Activated B cell treated with CpG ODN at 0.5 μM for 24 hours (primary cell): Measurements from ENCODE around the gene IFT80. TPM values are rescaled to one million over a fixed set of nuclear protein-coding genes. Genes with fewer than 3 reads are reported as not detected.

ENCODE experiments used
- ATAC-seq: fragments of 200-7000 bp; cut with Tn5 transposase; one replicate; pipeline ENCODE4 v1.10.0; 2021; ENCODE audit warnings: low read depth, mild to moderate bottlenecking, moderate library complexity
- CTCF ChIA-PET: fragments of 350-600 bp; sonication (Branson Sonifier 250); formaldehyde crosslinking; loops from one replicate; lab custom pipeline; 2021; ENCODE audit warnings: antibody characterized with exemption; lab: Charles Lee
- POLR2A ChIA-PET: fragments of 350-600 bp; sonication (Branson Sonifier 250); formaldehyde crosslinking; loops from one replicate; lab custom pipeline; 2021; ENCODE audit warnings: antibody characterized with exemption; lab: Charles Lee
- DNase-seq: peaks from one replicate; pipeline ENCODE4 v3.0.0; 2022
- H3K27ac Mint-ChIP-seq: one replicate; pipeline ENCODE4 v1.8.0; 2020; ENCODE audit warnings: mixed read lengths
- H3K27me3 Mint-ChIP-seq: one replicate; pipeline ENCODE4 v1.8.0; 2021; ENCODE audit warnings: mixed read lengths
- H3K36me3 Mint-ChIP-seq: one replicate; pipeline ENCODE4 v1.8.0; 2021; ENCODE audit warnings: low read depth, mixed read lengths
- H3K4me1 Mint-ChIP-seq: one replicate; pipeline ENCODE4 v1.8.0; 2021; ENCODE audit warnings: mixed read lengths
- H3K4me3 Mint-ChIP-seq: one replicate; pipeline ENCODE4 v1.8.0; 2020; ENCODE audit warnings: mild to moderate bottlenecking, mixed read lengths
- H3K9me3 Mint-ChIP-seq: one replicate; pipeline ENCODE4 v1.8.0; 2020; ENCODE audit warnings: mixed read lengths
- intact Hi-C: fragments of 100-400 bp; cut with micrococcal nuclease; formaldehyde crosslinking; loops from one replicate; pipeline ENCODE4 v1.15.1; 2024
- total RNA-seq: library from RNA; stranded (reverse); gene quantifications from 2 replicates; pipeline ENCODE4 v1.2.3, GENCODE V29; 2022
- TF ChIP-seq, protein P1 (sequence below): fragments of 200-600 bp; IDR thresholded peaks from one replicate; pipeline ENCODE4 v1.8.0; 2022; ENCODE audit warnings: antibody characterized with exemption, mild to moderate bottlenecking

IFT80 gene
- total RNA-seq, 1 donor from 2014 or later = 26.7 TPM

DNA sequence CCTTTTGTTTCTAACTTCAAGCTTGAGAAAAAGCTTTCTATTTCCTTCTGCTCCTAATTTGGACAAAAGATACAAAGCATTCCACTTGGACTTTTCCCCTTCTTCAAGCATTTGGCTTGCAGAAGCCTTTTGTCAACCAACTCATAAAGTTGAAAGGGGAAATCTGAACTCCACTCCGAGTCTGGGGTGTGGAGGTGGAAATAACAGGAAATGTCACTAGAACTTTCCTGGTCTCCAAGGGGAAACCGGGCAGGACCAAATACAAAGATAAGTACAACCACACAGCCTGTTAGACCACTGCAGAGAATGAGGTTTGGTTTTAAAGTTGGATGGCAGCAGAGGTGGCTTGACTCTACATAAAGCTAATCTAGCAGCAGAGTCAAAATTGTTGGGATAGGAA is 178.0 kb downstream of the IFT80 start:
- intact Hi-C loops = no loop called here
- H3K27ac Mint-ChIP-seq = no peak overlapping the region
- peaks cover 45% of the 10 kb centered on the region for H3K27me3 Mint-ChIP-seq
- no peak overlapping the region for H3K4me3 Mint-ChIP-seq
- no peaks in the 10 kb centered on the region for H3K36me3 Mint-ChIP-seq
- no peak for ATAC-seq
- no peaks in the 10 kb centered on the region for H3K9me3 Mint-ChIP-seq
- ChIA-PET POLR2A (no interaction called here), CTCF (interaction anchor here (0.6 kb wide), 1 partner anchor 174 kb away, joined by 3 read pairs; no protein-coding TSS in a partner anchor)
- TF ChIP-seq, protein P1, sequence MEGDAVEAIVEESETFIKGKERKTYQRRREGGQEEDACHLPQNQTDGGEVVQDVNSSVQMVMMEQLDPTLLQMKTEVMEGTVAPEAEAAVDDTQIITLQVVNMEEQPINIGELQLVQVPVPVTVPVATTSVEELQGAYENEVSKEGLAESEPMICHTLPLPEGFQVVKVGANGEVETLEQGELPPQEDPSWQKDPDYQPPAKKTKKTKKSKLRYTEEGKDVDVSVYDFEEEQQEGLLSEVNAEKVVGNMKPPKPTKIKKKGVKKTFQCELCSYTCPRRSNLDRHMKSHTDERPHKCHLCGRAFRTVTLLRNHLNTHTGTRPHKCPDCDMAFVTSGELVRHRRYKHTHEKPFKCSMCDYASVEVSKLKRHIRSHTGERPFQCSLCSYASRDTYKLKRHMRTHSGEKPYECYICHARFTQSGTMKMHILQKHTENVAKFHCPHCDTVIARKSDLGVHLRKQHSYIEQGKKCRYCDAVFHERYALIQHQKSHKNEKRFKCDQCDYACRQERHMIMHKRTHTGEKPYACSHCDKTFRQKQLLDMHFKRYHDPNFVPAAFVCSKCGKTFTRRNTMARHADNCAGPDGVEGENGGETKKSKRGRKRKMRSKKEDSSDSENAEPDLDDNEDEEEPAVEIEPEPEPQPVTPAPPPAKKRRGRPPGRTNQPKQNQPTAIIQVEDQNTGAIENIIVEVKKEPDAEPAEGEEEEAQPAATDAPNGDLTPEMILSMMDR = no peak
- DNase-seq = no peak
- peaks cover 14% of the 10 kb centered on the region for H3K4me1 Mint-ChIP-seq

- Mint-ChIP-seq H3K4me1 (peaks cover 13% of the 10 kb centered on the region), H3K36me3 (no peaks in the 10 kb centered on the region), H3K27ac (no peak overlapping the region), H3K4me3 (no peak overlapping the region), H3K9me3 (no peaks in the 10 kb centered on the region), H3K27me3 (peaks cover 45% of the 10 kb centered on the region)
- POLR2A ChIA-PET = no interaction called here
- no peak for ATAC-seq
- CTCF ChIA-PET = no interaction called here
- TF ChIP-seq, protein P1 = no peak
- intact Hi-C loops = no loop called here
- DNase-seq = no peak
Measured at GRCh38 chr3:160220038-160220437, 179.0 kb downstream of the IFT80 start.

- peaks cover 32% of the 10 kb centered on the region for H3K27me3 Mint-ChIP-seq
- ChIA-PET CTCF (interaction anchor here (1.2 kb wide), 1 partner anchor 9 kb away, joined by 3 read pairs; no protein-coding TSS in a partner anchor), POLR2A (no interaction called here)
- TF ChIP-seq, protein P1 = no peak
- ATAC-seq (no peak), DNase-seq (no peak)
- H3K4me1 Mint-ChIP-seq = no peaks in the 10 kb centered on the region
- intact Hi-C loops = no loop called here
- no peak overlapping the region for H3K27ac Mint-ChIP-seq
- no peaks in the 10 kb centered on the region for H3K36me3 Mint-ChIP-seq
- no peak overlapping the region for H3K4me3 Mint-ChIP-seq
- H3K9me3 Mint-ChIP-seq = no peaks in the 10 kb centered on the region
Measured at GRCh38 chr3:160218136-160218535, 180.9 kb downstream of the IFT80 start.

- intact Hi-C loops = no loop called here
Measured at GRCh38 chr3:160217675-160218074, 181.3 kb downstream of the IFT80 start.

DNA sequence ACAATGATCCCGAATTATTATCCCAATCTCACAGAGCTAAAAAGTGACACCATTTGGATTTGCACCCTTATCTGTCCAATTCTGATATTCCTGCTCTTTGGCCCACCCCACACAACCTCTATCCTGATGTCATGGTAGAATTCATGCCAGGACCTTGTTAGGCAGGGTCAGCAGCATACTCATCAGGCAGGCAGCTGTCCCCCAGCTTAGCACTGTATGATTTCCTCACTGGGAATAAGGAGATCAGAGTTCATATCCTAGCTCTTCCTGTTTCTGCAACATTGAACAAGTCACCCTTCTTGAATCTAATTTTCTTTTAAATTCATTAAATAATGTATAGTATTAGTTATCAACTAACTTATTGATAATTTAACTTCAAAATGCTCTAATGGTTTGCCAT is 185.8 kb downstream of the IFT80 start:
- POLR2A ChIA-PET = no interaction called here
- no peaks in the 10 kb centered on the region for H3K4me1 Mint-ChIP-seq
- TF ChIP-seq, protein P1 = no peak
- H3K36me3 Mint-ChIP-seq = no peaks in the 10 kb centered on the region
- no peak overlapping the region for H3K4me3 Mint-ChIP-seq
- CTCF ChIA-PET = no interaction called here
- peaks cover 13% of the 10 kb centered on the region for H3K27me3 Mint-ChIP-seq
- DNase-seq (no peak), ATAC-seq (no peak)
- intact Hi-C loops = no loop called here
- H3K9me3 Mint-ChIP-seq = no peaks in the 10 kb centered on the region
- H3K27ac Mint-ChIP-seq = no peak overlapping the region

More at GRCh38 chr3:160217675-160218074, 181.3 kb downstream of the IFT80 start:
- Mint-ChIP-seq H3K9me3 (no peaks in the 10 kb centered on the region), H3K4me1 (no peaks in the 10 kb centered on the region), H3K36me3 (no peaks in the 10 kb centered on the region), H3K27me3 (peaks cover 27% of the 10 kb centered on the region), H3K4me3 (no peak overlapping the region), H3K27ac (no peak overlapping the region)
- ChIA-PET CTCF (interaction anchor here (1.2 kb wide), 1 partner anchor 10 kb away, joined by 3 read pairs; no protein-coding TSS in a partner anchor), POLR2A (no interaction called here)
- no peak for DNase-seq
- ATAC-seq = no peak
- TF ChIP-seq, protein P1 = no peak
